Erythroblast (primary cell): ENCODE results near the gene FRAT1.
"Not testable (repeated sequence)": the region's sequence is repeated elsewhere in the genome, so short reads cannot be mapped to it uniquely, and the experiment has no call there.

ENCODE experiments used
- DNase-seq, 2 experiments: peaks; one replicate each; lab custom pipeline; 2025; lab: John Stamatoyannopoulos, UW
- GATA1 ChIP-seq: IDR thresholded peaks from 2 replicates; pipeline ENCODE4 v1.6.1; 2011; ENCODE audit warnings: low read depth, mild to moderate bottlenecking, control low read depth, low read length, moderate library complexity
- POLR2A ChIP-seq: IDR thresholded peaks from 2 replicates; pipeline ENCODE4 v1.6.1; 2011; ENCODE audit warnings: mild to moderate bottlenecking, low read length

The FRAT1 gene

GRCh38 chr10:97318772-97319651 lies at the start of gene FRAT1:
Gene FRAT1 (plus strand): TSS chr10:97319271. CDS start chr10:97319454, 183 bp downstream.
- peak; percentile 93 to 95 for DNase-seq
- peak; percentile 81 for TF ChIP-seq POLR2A
- no peak for TF ChIP-seq GATA1

- no peak for DNase-seq
- TF ChIP-seq GATA1 (no peak), POLR2A (no peak)
Observed at GRCh38 chr10:97270523-97271154, 48.4 kb upstream of the FRAT1 start.

- TF ChIP-seq GATA1 = no peak
- no peak for TF ChIP-seq POLR2A
- DNase-seq = no peak
Observed at GRCh38 chr10:97273700-97274099, 45.4 kb upstream of the FRAT1 start.

- DNase-seq = no peak
Observed at GRCh38 chr10:97274828-97275227, 44.2 kb upstream of the FRAT1 start.

GRCh38 chr10:97277551-97277950 lies 41.5 kb upstream of the FRAT1 start:
- TF ChIP-seq POLR2A (no peak), GATA1 (no peak)
- no peak for DNase-seq

More at GRCh38 chr10:97274828-97275227, 44.2 kb upstream of the FRAT1 start:
- TF ChIP-seq POLR2A (no peak), GATA1 (no peak)

GRCh38 chr10:97278491-97278989 lies 40.5 kb upstream of the FRAT1 start:
- TF ChIP-seq GATA1 (no peak), POLR2A (no peak)
- peak; percentile 66 to 74 for DNase-seq

GRCh38 chr10:97279121-97279815 lies 39.8 kb upstream of the FRAT1 start:
- no peak for DNase-seq

GRCh38 chr10:97280783-97281182 lies 38.3 kb upstream of the FRAT1 start:
- no peak for TF ChIP-seq POLR2A
- TF ChIP-seq GATA1 = no peak
- DNase-seq = no peak

More at GRCh38 chr10:97279121-97279815, 39.8 kb upstream of the FRAT1 start:
- TF ChIP-seq POLR2A = no peak
- no peak for TF ChIP-seq GATA1

GRCh38 chr10:97290076-97290475 lies 29.0 kb upstream of the FRAT1 start:
- DNase-seq = not testable (repeated sequence)

- not testable (repeated sequence) for DNase-seq
Observed at GRCh38 chr10:97290576-97291356, 28.3 kb upstream of the FRAT1 start.

GRCh38 chr10:97291357-97292096 lies 27.5 kb upstream of the FRAT1 start:
- DNase-seq = no peak
- no peak for TF ChIP-seq POLR2A
- no peak for TF ChIP-seq GATA1

GRCh38 chr10:97292097-97292861 lies 26.8 kb upstream of the FRAT1 start, which contains the start of gene ARHGAP19:
Gene ARHGAP19 (minus strand): TSS chr10:97292637. CDS start chr10:97292627, 10 bp downstream.
- peak; percentile 98 for DNase-seq
- peak; percentile 90 for TF ChIP-seq POLR2A
- no peak for TF ChIP-seq GATA1
